T-helper 17 cell (primary cell): ENCODE results near the gene ZNF280B. TPM values are rescaled to one million over a fixed set of nuclear protein-coding genes. Genes with fewer than 3 reads are reported as not detected.
"Not testable (repeated sequence)": the region's sequence is repeated elsewhere in the genome, so short reads cannot be mapped to it uniquely, and the experiment has no call there.

ENCODE experiments used
- ATAC-seq: fragments of 150-1000 bp; cut with Tn5 transposase; 2 replicates; pipeline ENCODE4 v1.10.0; 2021; ENCODE audit warnings: mild to moderate bottlenecking, moderate library complexity
- DNase-seq, 3 donors: peaks; one replicate each; pipeline versions ENCODE4 v3.0.0 to v3.0.0-alpha.2; 2020 to 2021
- H3K9me3 ChIP-seq: one replicate; pipeline ENCODE4 v1.7.0; 2013; ENCODE audit warnings: low read length, mild to moderate bottlenecking; ENCODE audit not compliant: control insufficient read depth, poor library complexity, severe bottlenecking
- H3K27ac Mint-ChIP-seq: one replicate; pipeline ENCODE4 v1.8.0; 2022; ENCODE audit warnings: mild to moderate bottlenecking, moderate library complexity, mixed read lengths
- H3K27me3 Mint-ChIP-seq: one replicate; pipeline ENCODE4 v1.8.0; 2022; ENCODE audit warnings: mixed read lengths
- H3K36me3 Mint-ChIP-seq: one replicate; pipeline ENCODE4 v1.8.0; 2022; ENCODE audit warnings: low read depth, mixed read lengths
- H3K4me1 Mint-ChIP-seq: one replicate; pipeline ENCODE4 v1.8.0; 2022; ENCODE audit warnings: mild to moderate bottlenecking, mixed read lengths
- H3K4me3 Mint-ChIP-seq: one replicate; pipeline ENCODE4 v1.8.0; 2022; ENCODE audit warnings: mild to moderate bottlenecking, moderate library complexity, mixed read lengths
- total RNA-seq, 4 donors: library from RNA in 2 of 4; stranded (reverse) in 2 of 4; gene quantifications; one replicate each; pipeline ENCODE4 v1.2.3 and lab custom pipeline; 2022 to 2026

The ZNF280B gene
- total RNA-seq, 2 donors from 2014 or later, result 1.8 to 1.9 TPM

DNA sequence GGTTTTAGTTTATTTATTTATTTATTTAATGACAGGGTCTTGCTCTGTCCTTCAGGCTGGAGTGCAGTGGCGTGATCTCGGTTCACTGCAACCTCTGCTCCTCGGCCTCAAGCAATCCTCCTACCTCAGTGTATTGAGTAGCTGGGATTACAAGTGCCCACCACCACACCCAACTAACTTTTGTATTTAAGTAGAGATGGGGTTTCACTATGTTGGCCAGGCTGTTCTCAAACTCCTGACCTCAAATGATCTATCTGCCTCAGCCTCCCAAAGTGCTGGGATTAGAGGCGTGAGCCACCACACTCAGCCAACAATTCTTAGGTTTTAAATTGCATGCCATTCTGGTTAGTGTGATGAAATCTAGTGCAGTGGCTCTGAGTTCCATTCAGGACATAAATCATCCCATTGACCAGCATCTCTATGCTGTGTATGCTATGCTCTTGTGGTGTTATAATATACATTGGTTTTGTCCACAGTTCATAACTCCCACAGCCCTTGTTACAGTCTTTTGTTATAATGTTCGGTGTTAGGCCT lies 28.5 kb downstream of the ZNF280B start:
- H3K4me3 Mint-ChIP-seq, result no peak overlapping the region
- no peak for DNase-seq
- no peaks in the 10 kb centered on the region for H3K36me3 Mint-ChIP-seq
- H3K27ac Mint-ChIP-seq, result no peak overlapping the region
- no peaks in the 10 kb centered on the region for H3K9me3 ChIP-seq
- H3K4me1 Mint-ChIP-seq, result no peaks in the 10 kb centered on the region
- H3K27me3 Mint-ChIP-seq, result no peaks in the 10 kb centered on the region
- no peak for ATAC-seq

DNA sequence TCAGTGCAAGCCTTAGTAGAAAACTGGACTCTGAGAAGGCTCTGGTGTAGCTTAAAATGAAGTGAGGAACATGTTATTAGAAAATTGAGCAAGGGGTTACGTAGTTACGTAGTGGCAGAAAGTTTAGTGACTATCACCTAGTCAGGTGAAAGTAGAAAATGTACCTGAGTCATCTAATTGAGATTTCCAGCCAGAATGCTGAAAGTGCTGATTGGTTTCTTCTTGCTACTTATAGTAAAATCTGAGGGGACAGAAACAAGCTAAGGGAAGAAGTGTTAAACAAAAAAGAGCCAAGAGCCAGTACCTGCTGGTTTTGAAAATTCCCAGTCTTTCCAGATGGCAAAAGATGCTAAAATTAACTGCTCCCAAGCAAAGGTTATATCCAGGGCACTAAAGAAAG lies 29.4 kb downstream of the ZNF280B start:
- Mint-ChIP-seq H3K4me1 (no peaks in the 10 kb centered on the region), H3K27ac (no peak overlapping the region), H3K4me3 (no peak overlapping the region), H3K27me3 (no peaks in the 10 kb centered on the region), H3K36me3 (no peaks in the 10 kb centered on the region)
- DNase-seq, result no peak
- H3K9me3 ChIP-seq, result no peaks in the 10 kb centered on the region
- no peak for ATAC-seq

DNA sequence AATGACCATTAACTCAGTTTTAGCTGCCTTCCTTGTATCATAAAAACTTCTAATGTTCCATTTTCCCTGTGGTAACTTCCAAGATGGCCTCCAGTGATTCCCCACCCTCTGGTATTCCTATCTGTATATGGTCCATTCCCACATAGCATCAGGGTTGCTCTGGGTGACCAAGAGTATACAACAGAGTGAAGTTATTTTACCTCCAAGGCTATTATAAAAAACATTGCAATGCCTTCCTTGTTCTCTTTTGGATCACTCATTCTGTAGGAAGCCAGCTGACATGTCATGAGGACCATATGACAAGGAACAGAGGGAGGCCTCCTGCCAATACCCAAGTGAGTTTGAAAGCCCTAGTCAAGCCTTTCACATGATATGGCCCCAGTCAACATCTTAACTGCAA lies 30.1 kb downstream of the ZNF280B start:
- no peaks in the 10 kb centered on the region for H3K27me3 Mint-ChIP-seq
- ATAC-seq (no peak), DNase-seq (no peak)
- no peaks in the 10 kb centered on the region for H3K36me3 Mint-ChIP-seq
- no peaks in the 10 kb centered on the region for H3K4me1 Mint-ChIP-seq
- no peak overlapping the region for H3K27ac Mint-ChIP-seq
- no peaks in the 10 kb centered on the region for H3K9me3 ChIP-seq
- no peak overlapping the region for H3K4me3 Mint-ChIP-seq

DNA sequence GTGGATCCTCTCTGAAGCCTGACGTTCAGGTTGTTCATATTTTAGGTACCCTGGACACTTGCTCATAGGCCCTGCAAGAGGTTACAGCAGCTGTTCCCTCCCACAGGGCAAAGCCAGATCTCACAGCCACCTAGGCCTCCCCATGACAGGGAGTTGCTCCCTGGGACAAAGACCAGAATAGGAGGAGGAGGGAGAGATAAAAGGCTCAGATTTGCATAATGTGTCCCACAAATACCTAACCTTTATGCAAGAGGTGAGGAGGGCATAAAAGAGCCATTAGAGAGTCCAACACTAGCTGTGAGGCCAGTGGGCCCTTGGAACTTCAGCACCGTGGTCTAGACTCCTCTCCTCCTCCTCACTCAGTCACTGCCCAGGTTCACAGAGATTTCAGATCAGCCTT lies 33.8 kb downstream of the ZNF280B start:
- H3K9me3 ChIP-seq, result no peaks in the 10 kb centered on the region
- Mint-ChIP-seq H3K27me3 (peaks cover 10% of the 10 kb centered on the region), H3K4me1 (no peaks in the 10 kb centered on the region), H3K4me3 (no peak overlapping the region), H3K27ac (no peak overlapping the region), H3K36me3 (no peaks in the 10 kb centered on the region)
- no peak for ATAC-seq
- DNase-seq, result no peak

DNA sequence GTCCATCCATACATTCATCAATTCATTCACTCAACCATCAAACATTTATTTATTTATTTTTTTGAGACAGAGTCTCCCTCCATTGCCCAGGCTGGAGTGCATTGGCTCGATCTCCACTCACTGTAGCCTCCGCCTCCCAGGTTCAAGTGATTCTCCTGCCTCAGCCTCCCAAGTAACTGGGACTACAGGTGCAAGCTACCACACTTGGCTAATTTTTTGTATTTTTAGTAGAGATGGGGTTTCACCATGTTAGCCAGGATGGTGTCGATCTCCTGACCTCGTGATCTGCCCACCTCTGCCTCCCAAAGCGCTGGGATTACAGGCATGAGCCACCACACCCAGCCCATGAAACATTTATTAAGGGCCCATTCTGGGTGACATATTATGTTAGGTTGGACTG lies 37.4 kb downstream of the ZNF280B start:
- not testable (repeated sequence) for H3K27ac Mint-ChIP-seq, H3K4me3 Mint-ChIP-seq, H3K36me3 Mint-ChIP-seq, DNase-seq, H3K9me3 ChIP-seq, ATAC-seq, H3K4me1 Mint-ChIP-seq
- H3K27me3 Mint-ChIP-seq, result peaks cover 19% of the 10 kb centered on the region

DNA sequence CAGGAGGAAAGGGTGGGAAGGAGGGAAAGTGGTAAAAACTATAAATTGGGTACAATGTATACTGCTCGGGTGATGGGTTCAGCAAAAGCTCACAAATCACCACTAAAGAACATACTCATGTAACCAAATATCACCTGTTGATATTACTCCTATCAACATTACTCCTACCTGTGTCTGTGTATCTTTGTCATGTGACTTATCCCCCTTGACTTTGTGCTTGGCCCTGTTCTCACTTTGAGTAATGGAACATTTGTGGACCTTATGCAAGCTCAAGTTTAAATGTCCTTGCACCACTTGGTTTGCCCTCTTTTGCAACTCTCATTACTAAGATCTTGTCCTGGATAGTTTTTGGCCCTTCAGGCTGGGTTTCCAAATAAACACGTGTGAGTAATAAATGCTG lies 39.0 kb downstream of the ZNF280B start:
- Mint-ChIP-seq H3K36me3 (no peaks in the 10 kb centered on the region), H3K27me3 (peaks cover 31% of the 10 kb centered on the region), H3K27ac (no peak overlapping the region), H3K4me3 (no peak overlapping the region), H3K4me1 (no peaks in the 10 kb centered on the region)
- H3K9me3 ChIP-seq, result no peaks in the 10 kb centered on the region
- DNase-seq (no peak), ATAC-seq (no peak)

DNA sequence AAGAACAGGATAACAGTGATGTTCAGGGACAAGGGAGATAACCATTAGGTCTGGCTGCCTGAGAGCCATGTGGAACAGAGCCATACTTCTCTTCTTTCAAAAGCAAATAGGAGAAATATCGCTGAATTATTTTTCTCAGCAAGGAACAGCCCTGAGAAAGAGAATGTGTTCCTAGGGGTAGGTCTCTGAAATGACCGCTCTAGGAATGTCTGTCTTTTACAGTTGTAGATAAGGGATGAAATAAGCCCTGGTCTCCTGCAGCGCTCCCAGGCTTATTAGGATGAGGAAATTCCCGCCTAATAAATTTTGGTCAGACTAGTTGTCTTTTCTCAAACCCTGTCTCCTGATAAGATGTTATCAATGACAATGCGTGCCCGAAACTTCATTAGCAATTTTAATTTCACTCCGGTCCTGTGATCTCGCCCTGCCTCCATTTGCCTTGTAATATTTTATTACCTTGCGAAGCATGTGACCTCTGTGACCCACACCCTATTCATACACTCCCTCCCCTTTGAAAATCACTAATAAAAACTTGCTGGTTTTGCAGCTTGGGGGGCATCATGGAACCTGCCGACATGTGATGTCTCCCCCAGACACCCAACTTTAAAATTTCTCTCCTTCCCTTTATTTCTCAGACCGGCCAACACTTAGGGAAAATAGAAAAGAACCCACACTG lies 39.6 kb downstream of the ZNF280B start:
- not testable (repeated sequence) for H3K27ac Mint-ChIP-seq, H3K9me3 ChIP-seq, H3K36me3 Mint-ChIP-seq, H3K4me1 Mint-ChIP-seq, H3K4me3 Mint-ChIP-seq, ATAC-seq, DNase-seq
- peaks cover 36% of the 10 kb centered on the region for H3K27me3 Mint-ChIP-seq

DNA sequence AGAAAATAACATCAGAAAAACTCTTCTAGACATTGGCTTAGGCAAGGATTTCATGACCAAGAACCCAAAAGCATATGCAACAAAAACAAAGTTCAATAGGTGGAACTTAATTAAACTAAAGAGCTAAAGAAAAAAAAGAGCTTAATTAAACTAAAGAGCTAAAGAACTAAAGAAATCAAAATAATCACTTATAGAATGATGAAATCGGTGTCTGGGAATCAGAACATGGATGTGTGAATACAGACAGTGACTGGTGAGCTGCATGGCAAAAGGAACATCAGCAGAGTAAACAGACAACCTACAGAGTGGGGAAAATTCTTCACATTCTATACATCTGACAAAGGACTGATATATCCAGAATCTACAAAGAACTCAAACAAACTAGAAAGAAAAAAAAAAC lies 41.4 kb downstream of the ZNF280B start:
- Mint-ChIP-seq H3K4me1 (peaks cover 3% of the 10 kb centered on the region), H3K27ac (no peak overlapping the region), H3K36me3 (no peaks in the 10 kb centered on the region), H3K4me3 (no peak overlapping the region), H3K27me3 (peaks cover 55% of the 10 kb centered on the region)
- H3K9me3 ChIP-seq, result no peaks in the 10 kb centered on the region
- ATAC-seq (no peak), DNase-seq (no peak)

DNA sequence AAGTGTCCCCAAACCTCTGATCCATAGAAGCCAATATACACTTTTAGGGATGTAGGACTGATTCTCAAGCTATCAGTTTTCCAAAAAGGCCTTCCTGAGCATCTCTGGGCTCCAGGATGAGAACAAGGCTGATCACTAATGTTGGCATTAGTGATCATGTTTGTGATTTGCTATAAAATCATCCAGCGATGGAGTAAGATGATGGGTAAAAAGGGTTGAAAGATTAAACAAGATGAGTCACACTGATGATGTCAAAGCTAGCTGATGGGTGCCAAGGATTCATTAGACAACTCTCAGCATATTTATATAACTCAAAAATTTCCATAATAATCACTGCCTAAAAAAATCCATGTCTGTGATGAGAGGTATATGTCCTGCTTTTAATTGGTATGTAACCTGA lies 42.8 kb downstream of the ZNF280B start:
- no peak for ATAC-seq
- Mint-ChIP-seq H3K27ac (no peak overlapping the region), H3K4me1 (peaks cover 3% of the 10 kb centered on the region), H3K27me3 (peaks cover 56% of the 10 kb centered on the region), H3K4me3 (no peak overlapping the region), H3K36me3 (no peaks in the 10 kb centered on the region)
- no peak for DNase-seq
- H3K9me3 ChIP-seq, result no peaks in the 10 kb centered on the region

DNA sequence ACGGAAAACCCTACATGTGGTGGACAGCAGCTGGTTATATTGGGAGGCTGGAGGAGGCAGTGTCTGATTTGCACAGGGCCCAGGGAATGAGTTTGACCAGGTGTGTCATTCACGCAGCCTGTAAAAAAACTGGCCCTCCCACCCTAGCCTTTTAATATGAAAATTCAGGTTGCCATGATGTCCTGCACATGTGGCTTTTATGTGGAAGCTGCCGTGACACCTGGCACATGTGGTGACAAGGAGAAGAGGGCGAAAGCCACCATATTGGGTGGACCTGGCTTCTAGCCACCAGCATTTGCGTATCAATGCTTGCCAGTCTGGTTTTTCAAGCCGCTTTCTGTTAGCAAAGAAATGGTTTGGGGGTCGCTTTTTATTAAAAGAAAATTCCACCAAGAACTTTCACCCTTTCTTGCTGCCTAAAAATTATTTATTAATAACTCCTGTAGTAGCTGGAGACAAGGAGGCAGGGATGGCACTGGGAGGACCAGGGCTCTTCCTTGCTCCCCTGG lies 43.4 kb downstream of the ZNF280B start:
- peaks cover 60% of the 10 kb centered on the region for H3K27me3 Mint-ChIP-seq
- no peak overlapping the region for H3K4me3 Mint-ChIP-seq
- no peak overlapping the region for H3K27ac Mint-ChIP-seq
- no peaks in the 10 kb centered on the region for H3K9me3 ChIP-seq
- no peaks in the 10 kb centered on the region for H3K36me3 Mint-ChIP-seq
- peaks cover 3% of the 10 kb centered on the region for H3K4me1 Mint-ChIP-seq
- ATAC-seq (no peak), DNase-seq (no peak)

DNA sequence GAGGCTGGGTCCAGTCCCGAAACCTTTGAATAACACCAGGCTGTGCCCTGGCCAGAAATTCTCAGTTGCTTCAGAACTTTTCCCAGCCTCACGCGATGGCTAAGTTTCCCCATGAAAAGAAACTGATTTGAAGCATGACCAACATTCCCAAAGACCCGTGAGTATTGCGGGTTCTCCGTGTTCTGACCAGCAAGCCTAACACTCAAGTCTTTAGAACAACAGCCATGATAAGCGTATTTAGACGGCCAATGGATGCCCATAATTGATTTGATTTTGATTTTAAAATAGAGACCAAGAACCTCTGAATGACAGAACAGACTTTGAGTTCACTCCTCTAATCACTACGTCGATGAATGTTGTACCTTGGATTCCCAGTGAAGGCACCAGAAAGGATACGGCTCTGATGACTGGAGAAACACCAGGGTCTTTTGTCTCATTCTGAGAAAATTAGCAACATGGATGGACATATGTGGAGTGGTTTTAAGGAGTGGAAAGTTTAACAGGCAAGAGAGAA lies 43.9 kb downstream of the ZNF280B start:
- Mint-ChIP-seq H3K4me1 (peaks cover 3% of the 10 kb centered on the region), H3K36me3 (no peaks in the 10 kb centered on the region), H3K27me3 (peaks cover 60% of the 10 kb centered on the region), H3K4me3 (no peak overlapping the region), H3K27ac (no peak overlapping the region)
- ATAC-seq, result no peak
- H3K9me3 ChIP-seq, result no peaks in the 10 kb centered on the region
- DNase-seq, result no peak

DNA sequence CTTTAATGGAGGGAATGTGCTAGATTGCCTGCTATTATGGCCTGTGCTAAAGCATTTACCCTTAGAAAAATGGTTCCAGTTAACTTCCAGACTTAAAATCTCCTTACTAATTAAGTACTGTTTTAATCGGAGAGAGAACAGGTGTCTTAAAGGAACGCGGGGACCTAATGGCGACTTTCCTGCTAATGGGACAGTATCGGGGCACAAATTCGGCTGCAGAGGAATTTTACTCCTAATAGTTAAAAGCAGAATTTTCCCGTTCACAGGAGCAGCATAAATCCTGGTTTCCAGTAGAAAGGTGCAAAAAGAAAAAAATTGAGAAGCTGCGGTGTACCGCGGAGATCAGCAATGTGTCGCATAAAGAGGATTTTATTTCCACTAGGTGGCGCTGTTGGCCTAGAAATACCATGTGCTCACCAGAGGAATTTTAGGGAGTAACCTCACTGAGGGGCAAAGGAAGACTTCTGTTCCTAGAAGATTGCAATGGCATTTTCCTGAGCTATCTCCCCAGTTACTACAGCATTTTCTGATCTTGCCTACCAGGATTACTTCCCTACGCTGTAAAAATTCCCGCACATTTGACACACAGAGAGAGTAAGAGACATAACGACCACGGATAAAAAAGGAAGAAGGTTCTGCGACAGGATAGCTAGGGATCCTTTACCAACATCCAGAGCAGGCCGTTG lies 44.5 kb downstream of the ZNF280B start:
- Mint-ChIP-seq H3K4me3 (no peak overlapping the region), H3K27me3 (peaks cover 60% of the 10 kb centered on the region)

DNA sequence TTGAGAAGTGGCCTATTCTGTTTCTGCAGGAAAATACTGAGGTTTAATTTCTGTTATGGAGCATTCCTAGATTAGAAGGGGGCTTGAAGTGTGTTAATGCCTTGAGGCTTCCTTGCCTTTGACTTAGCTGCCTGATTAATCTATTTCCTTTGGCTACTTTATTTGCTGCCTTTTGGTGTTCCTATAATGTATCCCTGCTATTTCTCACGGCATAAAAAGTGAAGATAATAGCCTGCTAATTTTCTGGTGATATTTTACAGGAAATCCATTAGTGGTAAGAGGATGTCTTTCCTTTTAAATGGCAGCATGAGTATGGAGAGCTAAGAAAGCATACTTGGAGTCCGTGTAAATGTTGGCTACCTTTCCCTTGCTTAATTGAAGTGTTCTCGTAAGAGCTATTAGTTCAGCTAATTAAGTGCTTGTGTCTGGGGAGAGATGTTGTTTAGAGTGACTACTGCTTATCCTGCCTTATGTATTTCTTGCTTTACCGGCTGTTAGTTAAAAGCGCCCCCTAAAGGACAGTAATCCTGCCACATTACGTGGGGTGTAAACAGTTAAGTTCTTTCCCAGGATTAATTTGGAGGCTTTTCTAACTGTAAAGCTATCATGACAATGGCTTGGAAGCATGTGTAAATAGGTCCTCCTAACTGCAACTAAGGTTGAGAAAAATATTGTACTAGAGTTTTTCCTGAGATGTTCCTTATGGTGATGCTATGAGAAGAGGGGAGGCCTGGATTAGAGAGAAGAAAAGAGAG lies 45.6 kb downstream of the ZNF280B start:
- Mint-ChIP-seq H3K4me3 (no peak overlapping the region), H3K27me3 (peaks cover 60% of the 10 kb centered on the region), H3K27ac (no peak overlapping the region), H3K36me3 (no peaks in the 10 kb centered on the region), H3K4me1 (peaks cover 3% of the 10 kb centered on the region)
- DNase-seq, result no peak
- no peaks in the 10 kb centered on the region for H3K9me3 ChIP-seq
- ATAC-seq, result no peak

More for the DNA sequence above, 44.5 kb downstream of the ZNF280B start:
- Mint-ChIP-seq H3K4me1 (peaks cover 3% of the 10 kb centered on the region), H3K36me3 (no peaks in the 10 kb centered on the region), H3K27ac (no peak overlapping the region)
- no peaks in the 10 kb centered on the region for H3K9me3 ChIP-seq
- ATAC-seq (peak; percentile 60), DNase-seq (peak in 2 of 3 donors; percentile 10 to 42)
